Measurements from ENCODE around the gene DLK1.

- TF ChIP-seq, protein P1, sequence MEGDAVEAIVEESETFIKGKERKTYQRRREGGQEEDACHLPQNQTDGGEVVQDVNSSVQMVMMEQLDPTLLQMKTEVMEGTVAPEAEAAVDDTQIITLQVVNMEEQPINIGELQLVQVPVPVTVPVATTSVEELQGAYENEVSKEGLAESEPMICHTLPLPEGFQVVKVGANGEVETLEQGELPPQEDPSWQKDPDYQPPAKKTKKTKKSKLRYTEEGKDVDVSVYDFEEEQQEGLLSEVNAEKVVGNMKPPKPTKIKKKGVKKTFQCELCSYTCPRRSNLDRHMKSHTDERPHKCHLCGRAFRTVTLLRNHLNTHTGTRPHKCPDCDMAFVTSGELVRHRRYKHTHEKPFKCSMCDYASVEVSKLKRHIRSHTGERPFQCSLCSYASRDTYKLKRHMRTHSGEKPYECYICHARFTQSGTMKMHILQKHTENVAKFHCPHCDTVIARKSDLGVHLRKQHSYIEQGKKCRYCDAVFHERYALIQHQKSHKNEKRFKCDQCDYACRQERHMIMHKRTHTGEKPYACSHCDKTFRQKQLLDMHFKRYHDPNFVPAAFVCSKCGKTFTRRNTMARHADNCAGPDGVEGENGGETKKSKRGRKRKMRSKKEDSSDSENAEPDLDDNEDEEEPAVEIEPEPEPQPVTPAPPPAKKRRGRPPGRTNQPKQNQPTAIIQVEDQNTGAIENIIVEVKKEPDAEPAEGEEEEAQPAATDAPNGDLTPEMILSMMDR (IDR thresholded peaks at IDR 0.05) = no peak
- no peak for TF ChIP-seq ZNF512 (CRISPR knock-in tag; IDR thresholded peaks at IDR 0.05; ENCODE audit: borderline replicate concordance)
- TF ChIP-seq PREB (CRISPR knock-in tag; IDR thresholded peaks at IDR 0.05; ENCODE audit: borderline replicate concordance) = no peak
- TF ChIP-seq NFYB (CRISPR knock-in tag; conservative IDR thresholded peaks at IDR 0.05; ENCODE audit: low read depth) = no peak
- TF ChIP-seq AR (CRISPR knock-in tag; IDR thresholded peaks at IDR 0.05) = no peak
- no peak for TF ChIP-seq TP53 (CRISPR knock-in tag; IDR thresholded peaks at IDR 0.05)
- TF ChIP-seq CBFB (CRISPR knock-in tag; IDR thresholded peaks at IDR 0.05; ENCODE audit: low read depth) = no peak
- no peak for TF ChIP-seq ATF2 (CRISPR knock-in tag; IDR thresholded peaks at IDR 0.05; ENCODE audit: borderline replicate concordance, low read depth)
- no peak for TF ChIP-seq NR3C1 (CRISPR knock-in tag; conservative IDR thresholded peaks at IDR 0.05; ENCODE audit: low read depth)
- TF ChIP-seq, protein P2, sequence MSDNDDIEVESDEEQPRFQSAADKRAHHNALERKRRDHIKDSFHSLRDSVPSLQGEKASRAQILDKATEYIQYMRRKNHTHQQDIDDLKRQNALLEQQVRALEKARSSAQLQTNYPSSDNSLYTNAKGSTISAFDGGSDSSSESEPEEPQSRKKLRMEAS (CRISPR knock-in tag; IDR thresholded peaks at IDR 0.05) = no peak
- no peak for TF ChIP-seq NR2C2 (CRISPR knock-in tag; IDR thresholded peaks at IDR 0.05)
- TF ChIP-seq TEAD1 (CRISPR knock-in tag; IDR thresholded peaks at IDR 0.05) = no peak
- no peak for TF ChIP-seq RELA (CRISPR knock-in tag; IDR thresholded peaks at IDR 0.05; ENCODE audit: borderline replicate concordance)
- TF ChIP-seq TCF7 (CRISPR knock-in tag; IDR thresholded peaks at IDR 0.05; ENCODE audit: low read depth) = no peak
Measured at GRCh38 chr14:100687386-100687785, 39.3 kb upstream of the DLK1 start.
